H1 (cell line): Measurements from ENCODE around the gene MSS51. TPM values are rescaled to one million over a fixed set of nuclear protein-coding genes. Genes with fewer than 3 reads are reported as not detected.

ENCODE experiments used
- CTCF ChIA-PET: fragments of 300-600 bp; sonication (Branson Sonifier 250); formaldehyde crosslinking; loops from one replicate; lab custom pipeline; 2021; ENCODE audit not compliant: partially characterized antibody; lab: Charles Lee
- POLR2A ChIA-PET: fragments of 300-600 bp; sonication (Branson Sonifier 250); formaldehyde crosslinking; loops from one replicate; lab custom pipeline; 2021; ENCODE audit warnings: inconsistent platforms; ENCODE audit not compliant: partially characterized antibody; lab: Charles Lee
- DNase-seq, 2 experiments: peaks; one replicate each; pipeline versions ENCODE4 v3.0.0 to v3.0.0-alpha.2; 2010 to 2022; ENCODE audit warnings: low spot score in 2 of 2, low read depth in 1 of 2, mixed read lengths in 1 of 2
- FAIRE-seq: peaks from 2 replicates; lab custom pipeline; 2011; peaks lifted over from hg19 to GRCh38; lab: Jason Lieb, UNC
- H2AFZ ChIP-seq: 2 replicates; pipeline ENCODE4 v1.8.1; 2012; ENCODE audit warnings: low read length, inconsistent platforms
- H2AK5ac ChIP-seq: 2 replicates; pipeline ENCODE4 v1.6.1; 2013; ENCODE audit warnings: low read depth, low read length
- H2BK120ac ChIP-seq: replicated peaks from 2 replicates; pipeline ENCODE3; 2013; ENCODE audit warnings: low read depth, low read length, inconsistent platforms
- H2BK12ac ChIP-seq: 2 replicates; pipeline ENCODE4 v1.6.1; 2013; ENCODE audit warnings: low read depth, low read length
- H2BK15ac ChIP-seq: 2 replicates; pipeline ENCODE4 v1.6.1; 2013; ENCODE audit warnings: low read length
- H2BK20ac ChIP-seq: 2 replicates; pipeline ENCODE4 v1.6.1; 2013; ENCODE audit warnings: low read length
- H2BK5ac ChIP-seq: 2 replicates; pipeline ENCODE4 v1.6.1; 2013; ENCODE audit warnings: low read depth, low read length
- H3K14ac ChIP-seq: 2 replicates; pipeline ENCODE4 v1.6.1; 2013; ENCODE audit warnings: inconsistent platforms; ENCODE audit not compliant: insufficient read length
- H3K18ac ChIP-seq: 2 replicates; pipeline ENCODE4 v1.6.1; 2013; ENCODE audit warnings: low read length; ENCODE audit errors: extremely low read depth
- H3K23ac ChIP-seq: 2 replicates; pipeline ENCODE4 v1.6.1; 2013; ENCODE audit warnings: inconsistent platforms; ENCODE audit not compliant: insufficient read length
- H3K23me2 ChIP-seq: 2 replicates; pipeline ENCODE4 v1.6.1; 2013; ENCODE audit warnings: low read depth, low read length
- H3K27ac ChIP-seq: 2 replicates; pipeline ENCODE4 v1.6.1; 2011; ENCODE audit warnings: low read depth, low read length, inconsistent platforms
- H3K27me3 ChIP-seq, 4 experiments: replicated peaks in 1 of 4; 1 replicate in 1 of 4; 2 replicates in 3 of 4; pipeline versions ENCODE4 v1.6.1 to v1.8.1; 2011 to 2013; ENCODE audit warnings: low read length in 3 of 4, mild to moderate bottlenecking in 3 of 4, inconsistent platforms in 2 of 4, mixed read lengths in 2 of 4, moderate library complexity in 1 of 4; ENCODE audit not compliant: control insufficient read depth in 3 of 4, insufficient read depth in 3 of 4; ENCODE audit errors: extremely low read depth in 1 of 4
- H3K36me3 ChIP-seq, 4 experiments: 2 replicates each; pipeline versions ENCODE4 v1.6.1 to v1.8.1; 2011 to 2013; ENCODE audit warnings: mild to moderate bottlenecking in 4 of 4, low read length in 3 of 4, moderate library complexity in 2 of 4, control low read depth in 1 of 4, inconsistent platforms in 1 of 4; ENCODE audit not compliant: insufficient read depth in 4 of 4, control insufficient read depth in 2 of 4
- H3K4ac ChIP-seq: replicated peaks from 2 replicates; pipeline ENCODE3; 2013; ENCODE audit warnings: low read length, low read depth, mixed read lengths, inconsistent platforms; ENCODE audit not compliant: insufficient read length
- H3K4me1 ChIP-seq, 4 experiments: replicated peaks in 1 of 4; 1 replicate in 1 of 4; 2 replicates in 3 of 4; pipeline versions ENCODE4 v1.6.1 to v1.8.1; 2011 to 2013; ENCODE audit warnings: low read length in 3 of 4, inconsistent platforms in 2 of 4, mixed read lengths in 1 of 4; ENCODE audit not compliant: insufficient read depth in 4 of 4, control insufficient read depth in 3 of 4
- H3K4me2 ChIP-seq, 2 experiments: 2 replicates each; pipeline versions ENCODE4 v1.6.1 to v1.8.1; 2011 to 2013; ENCODE audit warnings: low read depth in 2 of 2, low read length in 2 of 2, control low read depth in 1 of 2, inconsistent platforms in 1 of 2, mild to moderate bottlenecking in 1 of 2; ENCODE audit not compliant: insufficient read depth in 1 of 2
- H3K4me3 ChIP-seq, 4 experiments: fragments of 200-600, 300-600 bp in 1 of 4; sonication (generic), shearing (Covaris generic), sonication (Bioruptor Twin) in 1 of 4; 2 replicates each; pipeline versions ENCODE4 v1.5.1 to v1.8.1; 2011 to 2016; ENCODE audit warnings: low read length in 4 of 4, low read depth in 3 of 4, control low read depth in 2 of 4, inconsistent platforms in 2 of 4, mild to moderate bottlenecking in 2 of 4, mixed read lengths in 1 of 4, moderate library complexity in 1 of 4; ENCODE audit not compliant: insufficient read depth in 2 of 4; ENCODE audit errors: extremely low read depth in 1 of 4
- H3K56ac ChIP-seq: replicated peaks from 2 replicates; pipeline ENCODE3; 2013; ENCODE audit warnings: low read depth, mild to moderate bottlenecking, mixed read lengths, low read length, inconsistent platforms; ENCODE audit not compliant: insufficient read length
- H3K79me1 ChIP-seq: 2 replicates; pipeline ENCODE4 v1.6.1; 2013; ENCODE audit warnings: low read depth, low read length, control low read depth
- H3K79me2 ChIP-seq, 2 experiments: 2 replicates each; pipeline versions ENCODE4 v1.6.1 to v1.8.1; 2012 to 2013; ENCODE audit warnings: low read length in 2 of 2, mild to moderate bottlenecking in 2 of 2, inconsistent platforms in 1 of 2; ENCODE audit not compliant: insufficient read depth in 2 of 2, control insufficient read depth in 1 of 2
- H3K9ac ChIP-seq, 4 experiments: replicated peaks in 1 of 4; 1 replicate in 1 of 4; 2 replicates in 3 of 4; pipeline versions ENCODE4 v1.6.1 to v1.8.1; 2011 to 2013; ENCODE audit warnings: low read depth in 3 of 4, low read length in 3 of 4, control low read depth in 2 of 4, mild to moderate bottlenecking in 2 of 4, moderate library complexity in 2 of 4, inconsistent platforms in 1 of 4; ENCODE audit errors: extremely low read depth in 1 of 4
- H3K9me3 ChIP-seq, 2 experiments: 2 replicates each; pipeline versions ENCODE4 v1.6.1 to v1.8.1; 2012 to 2013; ENCODE audit warnings: mild to moderate bottlenecking in 2 of 2, moderate library complexity in 2 of 2, control low read depth in 1 of 2, inconsistent platforms in 1 of 2, low read depth in 1 of 2, low read length in 1 of 2, mixed read lengths in 1 of 2; ENCODE audit not compliant: insufficient read depth in 2 of 2
- H4K20me1 ChIP-seq, 2 experiments: replicated peaks in 1 of 2; 2 replicates each; pipeline versions ENCODE3 to v1.8.1; 2011 to 2013; ENCODE audit warnings: inconsistent platforms in 2 of 2, low read length in 2 of 2, mild to moderate bottlenecking in 1 of 2; ENCODE audit not compliant: insufficient read depth in 2 of 2, control insufficient read depth in 1 of 2
- H4K5ac ChIP-seq: 2 replicates; pipeline ENCODE4 v1.6.1; 2013; ENCODE audit warnings: low read length, low read depth, mixed read lengths, inconsistent platforms; ENCODE audit not compliant: insufficient read length
- H4K8ac ChIP-seq: 2 replicates; pipeline ENCODE4 v1.8.0; 2013; ENCODE audit warnings: mild to moderate bottlenecking, moderate library complexity, low read length, inconsistent platforms; ENCODE audit not compliant: insufficient read depth; ENCODE audit errors: extremely low read depth
- H4K91ac ChIP-seq: replicated peaks from 2 replicates; pipeline ENCODE3; 2013; ENCODE audit warnings: low read length, mixed read lengths, inconsistent platforms; ENCODE audit not compliant: insufficient read length
- BCL11A ChIP-seq, 2 experiments: IDR thresholded peaks; one replicate each; pipeline ENCODE4 v1.6.1; 2011; ENCODE audit warnings: low read depth in 2 of 2, low read length in 2 of 2, mild to moderate bottlenecking in 2 of 2
- HDAC2 ChIP-seq, 2 experiments: fragments of 300-600 bp in 1 of 2; sonication (generic) in 1 of 2; IDR thresholded peaks; 2 replicates each; pipeline ENCODE4 v1.6.1; 2011 to 2012; ENCODE audit warnings: low read depth in 2 of 2, low read length in 2 of 2, mild to moderate bottlenecking in 2 of 2, moderate library complexity in 2 of 2, borderline replicate concordance in 1 of 2, inconsistent platforms in 1 of 2
- HDAC6 ChIP-seq: IDR thresholded peaks from one replicate; pipeline ENCODE4 v1.7.1; 2012; ENCODE audit warnings: low read depth, mild to moderate bottlenecking, inconsistent platforms, low read length, moderate library complexity
- JUND ChIP-seq: IDR thresholded peaks from 2 replicates; pipeline ENCODE4 v1.6.1; 2011; ENCODE audit warnings: mild to moderate bottlenecking, improper control_type of control experiment, low read length
- MAX ChIP-seq: IDR thresholded peaks from 2 replicates; pipeline ENCODE4 v1.6.1; 2012; ENCODE audit warnings: inconsistent platforms
- RNF2 ChIP-seq: fragments of 200-900, 300-1000 bp; sonication (generic); IDR thresholded peaks from 2 replicates; pipeline ENCODE4 v1.7.1; 2016; ENCODE audit warnings: borderline replicate concordance, low read depth, mild to moderate bottlenecking, antibody characterized with exemption, low read length; ENCODE audit not compliant: poor library complexity, severe bottlenecking; ENCODE audit errors: missing control alignments
- TBP ChIP-seq: IDR thresholded peaks from 2 replicates; pipeline ENCODE4 v1.6.1; 2011; ENCODE audit warnings: low read depth, low read length, improper control_type of control experiment
- WGBS, 2 experiments: shearing (Covaris generic) in 1 of 2; methylation state at CpG; one replicate each; pipeline versions ENCODE4 v1.1.6 to v1.1.7; 2013 to 2015; ENCODE audit warnings: low lambda C conversion rate in 2 of 2, mixed read lengths in 2 of 2, inconsistent platforms in 1 of 2, low coverage in 1 of 2, missing lambda C conversion rate in 1 of 2; ENCODE audit not compliant: insufficient replicate concordance in 2 of 2, insufficient coverage in 1 of 2, insufficient read length in 1 of 2; ENCODE audit errors: extremely low coverage in 1 of 2, missing lambda C conversion rate in 1 of 2; 5-methylcytosine and 5-hydroxymethylcytosine counted together
- polyA plus RNA-seq, 7 experiments: library from polyadenylated mRNA; depleted of rRNA in 3 of 7; stranded (reverse) in 5 of 7; unstranded in 2 of 7; fragments of >200 nt in 5 of 7; fragments of 200-250 nt in 2 of 7; gene quantifications; 1 replicate in 5 of 7; 2 replicates in 1 of 7; 4 replicates in 1 of 7; pipeline versions ENCODE4 v1.2.1 to v1.2.3, GENCODE V29; 2011 to 2013; ENCODE audit warnings: missing spikeins in 2 of 7, mixed read lengths in 2 of 7
- total RNA-seq: library from RNA; stranded (reverse); fragmentation: NEBNext Ultra II Directional; extraction: Animal tissue kit (Norgen Biotek cat#: 25700); gene quantifications from 2 replicates; pipeline ENCODE4 v1.2.1, GENCODE V29; 2021
- TF ChIP-seq, protein P1 (sequence below): IDR thresholded peaks from 2 replicates; pipeline ENCODE4 v1.6.1; 2011; ENCODE audit warnings: low read depth, mild to moderate bottlenecking, low read length; ENCODE audit not compliant: insufficient read depth
- TF ChIP-seq, protein P2 (sequence below), 3 experiments: IDR thresholded peaks; 1 replicate in 2 of 3; 2 replicates in 1 of 3; pipeline versions ENCODE4 v1.5.1 to v1.6.1; 2011; ENCODE audit warnings: low read length in 3 of 3, mild to moderate bottlenecking in 3 of 3, inconsistent platforms in 2 of 3, low read depth in 1 of 3, moderate library complexity in 1 of 3; ENCODE audit not compliant: insufficient read depth in 1 of 3; ENCODE audit errors: control extremely low read depth in 1 of 3

MSS51 gene
- total and polyA plus RNA-seq, 2 of the 8 experiments (the other 6 are each of a cell fraction or from before 2014, with no cell fraction given) = 1.5 to 1.7 TPM

- H2BK5ac ChIP-seq = no peak overlapping the region
- H3K27ac ChIP-seq = no peak overlapping the region
- H4K20me1 ChIP-seq = no peaks in the 10 kb centered on the region
- H3K9me3 ChIP-seq = no peaks in the 10 kb centered on the region
- no peaks in the 10 kb centered on the region for H3K79me1 ChIP-seq
- H2BK120ac ChIP-seq = no peak overlapping the region
- H4K8ac ChIP-seq = no peak overlapping the region
- no peak overlapping the region for H3K4me2 ChIP-seq
- no peak overlapping the region for H3K23ac ChIP-seq
- H3K9ac ChIP-seq = no peak overlapping the region
- no peak overlapping the region for H3K14ac ChIP-seq
- CTCF ChIA-PET = no interaction called here
- H3K79me2 ChIP-seq = no peaks in the 10 kb centered on the region
- H3K36me3 ChIP-seq = peaks cover 0 to 56% (median 6%) of the 10 kb centered on the region in 4 experiments; a peak in 2 of 8 replicates
- H3K18ac ChIP-seq = no peak overlapping the region
- H4K5ac ChIP-seq = no peak overlapping the region
- H2AK5ac ChIP-seq = no peak overlapping the region
- no peak for FAIRE-seq
- H3K4ac ChIP-seq = no peak overlapping the region
- no peaks in the 10 kb centered on the region for H3K23me2 ChIP-seq
- H2BK20ac ChIP-seq = no peak overlapping the region
- H3K27me3 ChIP-seq = no peaks in the 10 kb centered on the region
- POLR2A ChIA-PET = no interaction called here
- no peak overlapping the region for H2BK15ac ChIP-seq
- H2BK12ac ChIP-seq = no peak overlapping the region
- no peak for DNase-seq
- H3K4me1 ChIP-seq = no peaks in the 10 kb centered on the region
- H3K56ac ChIP-seq = no peak overlapping the region
- no peak overlapping the region for H4K91ac ChIP-seq
- H2AFZ ChIP-seq = no peak overlapping the region
- 92% methylated on average over 3 of the region's 3 CpGs; no CpG with 5 or more reads in 1 of the 2 experiments for WGBS, 2 experiments
- no peak overlapping the region for H3K4me3 ChIP-seq
- TF ChIP-seq HDAC6 = no peak
- TF ChIP-seq, protein P1, sequence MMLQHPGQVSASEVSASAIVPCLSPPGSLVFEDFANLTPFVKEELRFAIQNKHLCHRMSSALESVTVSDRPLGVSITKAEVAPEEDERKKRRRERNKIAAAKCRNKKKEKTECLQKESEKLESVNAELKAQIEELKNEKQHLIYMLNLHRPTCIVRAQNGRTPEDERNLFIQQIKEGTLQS = no peak
- no peak for TF ChIP-seq TBP
- TF ChIP-seq RNF2 = no peak
- TF ChIP-seq, protein P2, sequence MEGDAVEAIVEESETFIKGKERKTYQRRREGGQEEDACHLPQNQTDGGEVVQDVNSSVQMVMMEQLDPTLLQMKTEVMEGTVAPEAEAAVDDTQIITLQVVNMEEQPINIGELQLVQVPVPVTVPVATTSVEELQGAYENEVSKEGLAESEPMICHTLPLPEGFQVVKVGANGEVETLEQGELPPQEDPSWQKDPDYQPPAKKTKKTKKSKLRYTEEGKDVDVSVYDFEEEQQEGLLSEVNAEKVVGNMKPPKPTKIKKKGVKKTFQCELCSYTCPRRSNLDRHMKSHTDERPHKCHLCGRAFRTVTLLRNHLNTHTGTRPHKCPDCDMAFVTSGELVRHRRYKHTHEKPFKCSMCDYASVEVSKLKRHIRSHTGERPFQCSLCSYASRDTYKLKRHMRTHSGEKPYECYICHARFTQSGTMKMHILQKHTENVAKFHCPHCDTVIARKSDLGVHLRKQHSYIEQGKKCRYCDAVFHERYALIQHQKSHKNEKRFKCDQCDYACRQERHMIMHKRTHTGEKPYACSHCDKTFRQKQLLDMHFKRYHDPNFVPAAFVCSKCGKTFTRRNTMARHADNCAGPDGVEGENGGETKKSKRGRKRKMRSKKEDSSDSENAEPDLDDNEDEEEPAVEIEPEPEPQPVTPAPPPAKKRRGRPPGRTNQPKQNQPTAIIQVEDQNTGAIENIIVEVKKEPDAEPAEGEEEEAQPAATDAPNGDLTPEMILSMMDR (IDR thresholded peaks at IDR 0.05; ENCODE audit: control extremely low read depth in 1 of 3, insufficient read depth in 1 of 3, low read depth in 1 of 3, low read length in 3 of 3) = no peak
- no peak for TF ChIP-seq JUND
- TF ChIP-seq HDAC2 (IDR thresholded peaks at IDR 0.05; ENCODE audit: borderline replicate concordance in 1 of 2, low read depth in 2 of 2, low read length in 2 of 2) = no peak
- no peak for TF ChIP-seq MAX
- no peak for TF ChIP-seq BCL11A (IDR thresholded peaks at IDR 0.05; ENCODE audit: low read depth in 2 of 2, low read length in 2 of 2)
These were observed 37.9 kb upstream of the MSS51 start for GRCh38 chr10:73471226-73471625.
